ENCODE results near the gene PFDN6.
"Not testable (repeated sequence)": the region's sequence is repeated elsewhere in the genome, so short reads cannot be mapped to it uniquely, and the experiment has no call there.

DNA sequence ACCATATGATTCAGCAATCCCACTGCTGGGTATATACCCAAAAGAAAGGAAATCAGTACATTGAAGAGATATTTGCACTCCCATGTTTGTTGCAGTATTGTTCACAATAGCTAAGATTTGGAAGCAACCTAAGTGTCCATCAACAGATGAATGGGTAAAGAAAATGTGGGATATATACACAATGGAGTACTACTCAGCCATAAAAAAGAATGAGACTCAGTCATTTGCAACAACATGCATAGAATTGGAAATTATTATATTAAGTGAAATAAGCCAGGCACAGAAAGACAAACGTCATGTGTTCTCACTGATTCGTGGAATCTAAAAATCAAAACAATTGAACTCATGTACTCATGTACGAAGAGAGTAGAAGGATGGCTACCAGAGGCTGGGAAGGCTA is 26.9 kb upstream of the PFDN6 start:
- not testable (repeated sequence) for TF ChIP-seq CTCF (IDR thresholded peaks at IDR 0.05; ENCODE audit: low read length); EZH2 (optimal IDR thresholded peaks at IDR 0.05; ENCODE audit: low read depth, low read length)

Measured in MM.1S (cell line).